RWPE2 (cell line): ENCODE data around the gene CDH4.

Experiments used
- ATAC-seq: fragments of 200-7000 bp; cut with Tn5 transposase; 3 replicates; pipeline ENCODE4 v1.9.1; 2021; ENCODE audit warnings: low read depth
- DNase-seq: peaks from one replicate; pipeline ENCODE4 v3.0.0-alpha.2; 2020; ENCODE audit warnings: low spot score
- H3K27ac ChIP-seq: fragments of 450-650 bp; 2 replicates; pipeline ENCODE4 v1.5.1; 2017; ENCODE audit warnings: mild to moderate bottlenecking; ENCODE audit not compliant: poor library complexity, severe bottlenecking
- H3K27me3 ChIP-seq: fragments of 250-450 bp; sonication (Bioruptor Pico); 2 replicates; pipeline ENCODE4 v1.5.1; 2021; ENCODE audit warnings: mild to moderate bottlenecking, moderate library complexity; ENCODE audit not compliant: insufficient read depth, poor library complexity, severe bottlenecking
- H3K36me3 ChIP-seq: fragments of 250-450 bp; sonication (Bioruptor Pico); 2 replicates; pipeline ENCODE4 v1.5.1; 2020; ENCODE audit warnings: low read depth, mild to moderate bottlenecking, moderate library complexity
- H3K4me1 ChIP-seq: fragments of 250-450 bp; sonication (Bioruptor Pico); 2 replicates; pipeline ENCODE4 v1.5.1; 2021; ENCODE audit warnings: mild to moderate bottlenecking, moderate library complexity; ENCODE audit not compliant: insufficient read depth, poor library complexity, severe bottlenecking
- H3K4me3 ChIP-seq: fragments of 250-450 bp; sonication (Bioruptor Pico); 2 replicates; pipeline ENCODE4 v1.5.1; 2021; ENCODE audit warnings: mild to moderate bottlenecking, moderate library complexity; ENCODE audit not compliant: severe bottlenecking
- H3K9me3 ChIP-seq: fragments of 250-450 bp; sonication (Bioruptor Pico); 2 replicates; pipeline ENCODE4 v1.5.1; 2021; ENCODE audit warnings: mild to moderate bottlenecking, moderate library complexity; ENCODE audit not compliant: severe bottlenecking
- TF ChIP-seq, protein P1 (sequence below): fragments of 450-650 bp; IDR thresholded peaks from one replicate; pipeline ENCODE4 v1.5.1; 2017; ENCODE audit warnings: mild to moderate bottlenecking, moderate library complexity; ENCODE audit not compliant: poor library complexity, severe bottlenecking

CDH4 gene

DNA sequence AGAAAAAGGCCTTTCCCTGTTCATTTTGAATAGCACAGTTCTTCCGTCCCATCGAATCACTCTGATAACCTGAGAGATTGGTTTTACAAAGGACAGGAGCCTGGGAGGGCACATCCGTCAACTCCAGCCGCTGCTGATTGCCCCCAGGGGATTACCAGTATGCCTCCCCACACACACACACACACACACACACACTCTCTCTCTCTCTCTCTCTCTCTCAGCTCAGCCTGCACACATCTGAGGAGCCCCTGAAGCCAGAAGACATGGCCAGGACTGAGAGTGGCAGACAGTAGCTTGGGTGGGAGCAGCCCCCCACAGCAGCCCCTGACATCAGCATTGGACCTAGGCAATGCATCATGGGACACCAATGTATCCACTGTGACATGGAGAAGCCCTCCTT is 13.2 kb upstream of the CDH4 start:
- DNase-seq (no peak), ATAC-seq (no peak)
- H3K27me3 ChIP-seq = peaks cover 71% of the 10 kb centered on the region
- H3K9me3 ChIP-seq = peaks cover 17% of the 10 kb centered on the region
- TF ChIP-seq, protein P1, sequence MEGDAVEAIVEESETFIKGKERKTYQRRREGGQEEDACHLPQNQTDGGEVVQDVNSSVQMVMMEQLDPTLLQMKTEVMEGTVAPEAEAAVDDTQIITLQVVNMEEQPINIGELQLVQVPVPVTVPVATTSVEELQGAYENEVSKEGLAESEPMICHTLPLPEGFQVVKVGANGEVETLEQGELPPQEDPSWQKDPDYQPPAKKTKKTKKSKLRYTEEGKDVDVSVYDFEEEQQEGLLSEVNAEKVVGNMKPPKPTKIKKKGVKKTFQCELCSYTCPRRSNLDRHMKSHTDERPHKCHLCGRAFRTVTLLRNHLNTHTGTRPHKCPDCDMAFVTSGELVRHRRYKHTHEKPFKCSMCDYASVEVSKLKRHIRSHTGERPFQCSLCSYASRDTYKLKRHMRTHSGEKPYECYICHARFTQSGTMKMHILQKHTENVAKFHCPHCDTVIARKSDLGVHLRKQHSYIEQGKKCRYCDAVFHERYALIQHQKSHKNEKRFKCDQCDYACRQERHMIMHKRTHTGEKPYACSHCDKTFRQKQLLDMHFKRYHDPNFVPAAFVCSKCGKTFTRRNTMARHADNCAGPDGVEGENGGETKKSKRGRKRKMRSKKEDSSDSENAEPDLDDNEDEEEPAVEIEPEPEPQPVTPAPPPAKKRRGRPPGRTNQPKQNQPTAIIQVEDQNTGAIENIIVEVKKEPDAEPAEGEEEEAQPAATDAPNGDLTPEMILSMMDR = no peak
- H3K4me3 ChIP-seq = no peak overlapping the region
- no peaks in the 10 kb centered on the region for H3K36me3 ChIP-seq
- H3K4me1 ChIP-seq = no peaks in the 10 kb centered on the region
- H3K27ac ChIP-seq = no peak overlapping the region

DNA sequence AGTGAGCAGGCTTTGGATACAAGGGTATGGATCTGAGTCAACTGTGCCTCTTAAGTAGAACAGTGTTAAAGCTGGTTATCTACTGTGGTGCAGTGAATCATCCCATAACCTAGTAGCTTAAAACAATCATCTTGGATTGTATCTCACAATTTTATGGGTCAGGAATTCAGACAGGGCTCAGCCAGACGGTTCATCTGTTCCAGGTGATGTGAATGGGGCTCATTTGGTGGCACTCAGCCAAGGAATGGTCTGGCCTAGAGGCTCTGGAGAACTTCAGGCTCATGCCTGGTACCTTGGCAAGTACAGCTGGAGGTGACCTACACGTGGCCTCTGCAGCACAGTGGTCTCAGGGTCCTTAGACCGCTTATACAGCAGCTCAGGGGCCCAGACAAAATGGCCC is 11.2 kb upstream of the CDH4 start:
- H3K27ac ChIP-seq = no peak overlapping the region
- DNase-seq (no peak), ATAC-seq (no peak; the same call in 2 of the 3 replicates)
- no peak overlapping the region for H3K4me3 ChIP-seq
- TF ChIP-seq, protein P1 = no peak
- H3K36me3 ChIP-seq = no peaks in the 10 kb centered on the region
- H3K9me3 ChIP-seq = peaks cover 17% of the 10 kb centered on the region
- no peaks in the 10 kb centered on the region for H3K4me1 ChIP-seq
- H3K27me3 ChIP-seq = peaks cover 72% of the 10 kb centered on the region

DNA sequence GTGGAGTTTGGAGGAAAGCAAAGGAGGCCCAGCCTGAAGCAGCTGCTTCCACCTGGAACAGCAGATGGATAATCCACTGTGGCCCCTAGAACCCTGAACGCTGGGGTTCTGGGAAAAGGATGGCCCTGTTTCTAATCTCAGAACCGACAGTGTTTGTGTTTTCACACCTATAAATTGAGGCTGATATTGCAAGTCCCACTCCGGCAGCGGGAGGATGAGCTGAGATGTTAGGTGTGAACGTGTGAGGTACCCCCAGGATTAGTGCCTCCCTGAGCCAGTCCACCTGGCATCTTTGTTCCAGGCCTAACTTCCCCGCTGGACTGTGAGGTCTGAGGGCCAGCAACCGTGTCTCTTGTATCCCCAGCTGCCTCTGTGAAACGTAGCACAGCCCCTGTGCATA is 7.8 kb upstream of the CDH4 start:
- Histone ChIP-seq H3K27ac (no peak overlapping the region), H3K9me3 (peaks cover 17% of the 10 kb centered on the region), H3K4me1 (no peaks in the 10 kb centered on the region), H3K27me3 (peaks cover 68% of the 10 kb centered on the region), H3K36me3 (no peaks in the 10 kb centered on the region), H3K4me3 (no peak overlapping the region)
- DNase-seq (peak; percentile 69), ATAC-seq (no peak)
- TF ChIP-seq, protein P1 = no peak

DNA sequence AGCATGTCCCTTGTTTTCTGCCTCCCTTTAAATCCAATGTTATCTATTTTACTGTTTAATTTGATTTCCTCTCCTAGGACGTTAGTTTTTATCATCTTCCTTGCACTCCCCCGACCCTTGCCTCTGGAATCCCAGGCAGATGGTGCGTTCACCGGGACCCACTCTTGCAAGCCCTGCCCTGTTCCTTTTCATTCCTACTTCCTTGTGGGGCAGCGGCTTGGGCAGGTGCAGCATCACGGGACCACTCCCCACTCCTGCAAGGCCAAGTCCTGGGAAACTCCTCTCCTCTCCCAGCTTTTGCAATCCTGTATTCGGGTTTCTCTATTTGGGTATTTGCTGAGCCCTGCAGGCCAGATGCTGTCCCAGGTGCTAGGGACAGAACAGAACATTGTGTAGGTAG is 5.8 kb upstream of the CDH4 start:
- no peaks in the 10 kb centered on the region for H3K4me1 ChIP-seq
- no peak overlapping the region for H3K27ac ChIP-seq
- no peaks in the 10 kb centered on the region for H3K36me3 ChIP-seq
- DNase-seq (peak; percentile 66), ATAC-seq (no peak)
- H3K27me3 ChIP-seq = peaks cover 57% of the 10 kb centered on the region
- H3K4me3 ChIP-seq = no peak overlapping the region
- H3K9me3 ChIP-seq = peaks cover 6% of the 10 kb centered on the region
- TF ChIP-seq, protein P1 = no peak

DNA sequence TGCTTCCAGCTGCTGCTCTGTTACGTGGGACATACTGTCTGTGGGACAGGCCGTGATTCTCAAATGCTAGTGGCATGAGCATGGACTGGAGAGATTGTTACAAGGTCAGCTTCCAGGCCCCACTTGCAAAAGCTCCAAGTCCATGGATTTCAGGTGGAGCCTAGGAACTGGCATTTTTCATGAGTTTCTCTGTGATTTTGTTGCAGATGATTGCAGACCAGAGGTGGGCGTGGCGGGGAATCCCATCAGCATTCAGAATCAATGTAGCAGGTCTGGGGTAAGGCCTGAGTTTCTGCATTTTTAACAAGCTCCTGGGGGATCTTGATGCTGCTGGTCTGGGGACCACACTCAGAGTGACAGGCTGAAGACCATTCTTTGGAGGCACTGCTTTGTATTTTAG is 2.4 kb upstream of the CDH4 start:
- no peak for ATAC-seq
- Histone ChIP-seq H3K27ac (no peak overlapping the region), H3K9me3 (no peaks in the 10 kb centered on the region), H3K36me3 (peaks cover 5% of the 10 kb centered on the region), H3K4me3 (no peak overlapping the region), H3K27me3 (peaks cover 31% of the 10 kb centered on the region), H3K4me1 (peaks cover 6% of the 10 kb centered on the region)
- TF ChIP-seq, protein P1 = no peak
- DNase-seq = peak; percentile 70
